GM19467 (cell line): Measurements from ENCODE around the gene SDK2.

ENCODE experiments used
- ATAC-seq: cut with Tn5 transposase; IDR thresholded peaks from one replicate; pipeline ENCODE4 v1.9.1; 2021; ENCODE audit warnings: mild to moderate bottlenecking, moderate library complexity; ENCODE audit not compliant: unreplicated experiment

Gene SDK2

GRCh38 chr17:73519011-73519410 lies 125.2 kb downstream of the SDK2 start:
- no peak for ATAC-seq

- ATAC-seq = no peak
These were observed 127.8 kb downstream of the SDK2 start for GRCh38 chr17:73516431-73516830.

- ATAC-seq = no peak
These were observed 129.9 kb downstream of the SDK2 start for GRCh38 chr17:73514146-73514863.

- no peak for ATAC-seq
These were observed 130.8 kb downstream of the SDK2 start for GRCh38 chr17:73513426-73513825.

- ATAC-seq = no peak
These were observed 132.5 kb downstream of the SDK2 start for GRCh38 chr17:73511719-73512115.

- ATAC-seq = no peak
These were observed 133.1 kb downstream of the SDK2 start for GRCh38 chr17:73510981-73511718.

- no peak for ATAC-seq
These were observed 135.2 kb downstream of the SDK2 start for GRCh38 chr17:73508931-73509605.

- ATAC-seq = no peak
These were observed 136.0 kb downstream of the SDK2 start for GRCh38 chr17:73508057-73508930.

- ATAC-seq = no peak
These were observed 137.5 kb downstream of the SDK2 start for GRCh38 chr17:73506470-73507435.

- no peak for ATAC-seq
These were observed 140.7 kb downstream of the SDK2 start for GRCh38 chr17:73503560-73503959.

GRCh38 chr17:73500414-73500999 lies 143.7 kb downstream of the SDK2 start:
- ATAC-seq = no peak

GRCh38 chr17:73498886-73499554 lies 145.2 kb downstream of the SDK2 start:
- no peak for ATAC-seq

- no peak for ATAC-seq
These were observed 146.1 kb downstream of the SDK2 start for GRCh38 chr17:73498176-73498575.

GRCh38 chr17:73497721-73498120 lies 146.5 kb downstream of the SDK2 start:
- ATAC-seq = no peak

- no peak for ATAC-seq
These were observed 148.0 kb downstream of the SDK2 start for GRCh38 chr17:73496232-73496631.

- no peak for ATAC-seq
These were observed 148.6 kb downstream of the SDK2 start for GRCh38 chr17:73495641-73496040.

- no peak for ATAC-seq
These were observed 149.3 kb downstream of the SDK2 start for GRCh38 chr17:73494950-73495349.

GRCh38 chr17:73493956-73494926 lies 150.0 kb downstream of the SDK2 start:
- ATAC-seq = no peak
